ENCODE data around the gene DACT2. TPM values are rescaled to one million over a fixed set of nuclear protein-coding genes. Genes with fewer than 3 reads are reported as not detected.
"Not testable (repeated sequence)": the region's sequence is repeated elsewhere in the genome, so short reads cannot be mapped to it uniquely, and the experiment has no call there.

Gene DACT2
- polyA plus RNA-seq, 1 donor: 1.6 TPM

- DNase-seq (ENCODE audit: low read depth): no peak
These were observed 37.8 kb downstream of the DACT2 start for GRCh38 chr6:168281826-168282225.

- not testable (repeated sequence) for DNase-seq (ENCODE audit: low read depth)
These were observed 38.3 kb downstream of the DACT2 start for GRCh38 chr6:168281314-168281713.

GRCh38 chr6:168280899-168281245, 38.7 kb downstream of the DACT2 start:
- no peak for DNase-seq (ENCODE audit: low read depth)

- DNase-seq (ENCODE audit: low read depth): no peak
These were observed 39.3 kb downstream of the DACT2 start for GRCh38 chr6:168280020-168280898.

GRCh38 chr6:168279403-168279935, 40.1 kb downstream of the DACT2 start:
- DNase-seq (ENCODE audit: low read depth): no peak

- no peak for DNase-seq (ENCODE audit: low read depth)
These were observed 40.7 kb downstream of the DACT2 start for GRCh38 chr6:168278904-168279303.

GRCh38 chr6:168277274-168277669, 42.3 kb downstream of the DACT2 start:
- DNase-seq (ENCODE audit: low read depth): no peak

GRCh38 chr6:168276576-168277273, 42.9 kb downstream of the DACT2 start:
- DNase-seq (ENCODE audit: low read depth): no peak

GRCh38 chr6:168275168-168275567, 44.4 kb downstream of the DACT2 start:
- no peak for DNase-seq (ENCODE audit: low read depth)

GRCh38 chr6:168274037-168274952, 45.3 kb downstream of the DACT2 start:
- DNase-seq (ENCODE audit: low read depth): no peak

GRCh38 chr6:168273441-168274036, 46.0 kb downstream of the DACT2 start:
- DNase-seq (ENCODE audit: low read depth): no peak

- no peak for DNase-seq (ENCODE audit: low read depth)
These were observed 46.9 kb downstream of the DACT2 start for GRCh38 chr6:168272415-168273325.

- no peak for DNase-seq (ENCODE audit: low read depth)
These were observed 49.1 kb downstream of the DACT2 start for GRCh38 chr6:168270274-168271172.

- DNase-seq (ENCODE audit: low read depth): no peak
These were observed 49.9 kb downstream of the DACT2 start for GRCh38 chr6:168269455-168270243.

- no peak for DNase-seq (ENCODE audit: low read depth)
These were observed 50.8 kb downstream of the DACT2 start for GRCh38 chr6:168268755-168269154.

- DNase-seq (ENCODE audit: low read depth): not testable (repeated sequence)
These were observed 51.8 kb downstream of the DACT2 start for GRCh38 chr6:168267779-168268178.

- no peak for DNase-seq (ENCODE audit: low read depth)
These were observed 53.5 kb downstream of the DACT2 start for GRCh38 chr6:168265827-168266815.
